IMR-90 (cell line): ENCODE results near the gene IER5. TPM values are rescaled to one million over a fixed set of nuclear protein-coding genes. Genes with fewer than 3 reads are reported as not detected.

Experiments
- ATAC-seq: fragments of 200-7000 bp; cut with Tn5 transposase; 2 replicates; pipeline ENCODE4 v1.9.1; 2020; ENCODE audit warnings: low read depth, mild to moderate bottlenecking, moderate library complexity
- BruUV-seq: library from RNA; stranded (reverse); fragments of 400-500 nt; replicated peaks from 2 replicates; lab custom pipeline; 2021; lab: Mats Ljungman, UMichigan
- CTCF ChIA-PET: fragments of 300-600 bp; formaldehyde crosslinking; extraction: SDS; loops from one replicate; lab custom pipeline; 2021; ENCODE audit warnings: antibody characterized with exemption; lab: Yijun Ruan, JAX
- POLR2A ChIA-PET: fragments of 300-600 bp; sonication (Branson Sonifier 250); formaldehyde crosslinking; loops from one replicate; lab custom pipeline; 2022; ENCODE audit warnings: antibody characterized with exemption; ENCODE audit not compliant: unreplicated experiment; lab: Charles Lee
- DNase-seq: peaks from one replicate; pipeline ENCODE4 v3.0.0; 2013
- H2AFZ ChIP-seq: replicated peaks from 2 replicates; pipeline ENCODE3; 2013; ENCODE audit warnings: low read length, mild to moderate bottlenecking; ENCODE audit not compliant: poor library complexity
- H2AK5ac ChIP-seq: 2 replicates; pipeline ENCODE4 v1.6.1; 2013; ENCODE audit warnings: low read depth, low read length, inconsistent platforms
- H2AK9ac ChIP-seq: replicated peaks from 2 replicates; pipeline ENCODE3; 2013; ENCODE audit warnings: mild to moderate bottlenecking, low read depth, low read length, moderate library complexity; ENCODE audit not compliant: poor library complexity
- H2BK120ac ChIP-seq: 2 replicates; pipeline ENCODE4 v1.6.1; 2013; ENCODE audit warnings: low read depth, low read length, inconsistent platforms
- H2BK15ac ChIP-seq: 3 replicates; pipeline ENCODE4 v1.6.1; 2013; ENCODE audit warnings: low read depth, low read length, inconsistent platforms
- H2BK20ac ChIP-seq: 2 replicates; pipeline ENCODE4 v1.6.1; 2013; ENCODE audit warnings: low read depth, mild to moderate bottlenecking, inconsistent platforms, low read length, moderate library complexity
- H2BK5ac ChIP-seq: 2 replicates; pipeline ENCODE4 v1.6.1; 2013; ENCODE audit warnings: mild to moderate bottlenecking, low read depth, low read length, inconsistent platforms; ENCODE audit not compliant: poor library complexity, severe bottlenecking
- H3K14ac ChIP-seq: replicated peaks from 2 replicates; pipeline ENCODE4 v1.6.1; 2013; ENCODE audit warnings: low read depth, low read length, inconsistent platforms
- H3K18ac ChIP-seq: 2 replicates; pipeline ENCODE4 v1.6.1; 2013; ENCODE audit warnings: low read depth, low read length, control low read depth
- H3K23ac ChIP-seq: 2 replicates; pipeline ENCODE4 v1.6.1; 2013; ENCODE audit warnings: low read depth, low read length, inconsistent platforms
- H3K27ac ChIP-seq: 2 replicates; pipeline ENCODE4 v1.5.1; 2013; ENCODE audit warnings: mild to moderate bottlenecking, control low read depth, low read length; ENCODE audit not compliant: insufficient read depth
- H3K27me3 ChIP-seq: 2 replicates; pipeline ENCODE4 v1.6.1; 2013; ENCODE audit warnings: low read length; ENCODE audit not compliant: control insufficient read depth, insufficient read depth
- H3K36me3 ChIP-seq: 2 replicates; pipeline ENCODE4 v1.6.1; 2013; ENCODE audit warnings: low read length, mixed read lengths; ENCODE audit not compliant: control insufficient read depth, insufficient read depth
- H3K4ac ChIP-seq: 2 replicates; pipeline ENCODE4 v1.6.1; 2013; ENCODE audit warnings: low read depth, low read length, inconsistent platforms
- H3K4me1 ChIP-seq: 2 replicates; pipeline ENCODE4 v1.6.1; 2013; ENCODE audit warnings: low read length, mixed read lengths; ENCODE audit not compliant: control insufficient read depth, insufficient read depth
- H3K4me2 ChIP-seq: 2 replicates; pipeline ENCODE4 v1.6.1; 2013; ENCODE audit warnings: low read depth, mild to moderate bottlenecking, control low read depth, low read length, moderate library complexity
- H3K4me3 ChIP-seq: 2 replicates; pipeline ENCODE4 v1.5.1; 2013; ENCODE audit warnings: low read depth, mild to moderate bottlenecking, control low read depth, low read length, moderate library complexity; ENCODE audit not compliant: insufficient read depth
- H3K56ac ChIP-seq: 2 replicates; pipeline ENCODE4 v1.6.1; 2013; ENCODE audit warnings: low read length, inconsistent platforms; ENCODE audit not compliant: insufficient read depth; ENCODE audit errors: extremely low read depth
- H3K79me1 ChIP-seq, 2 experiments: 2 replicates each; pipeline ENCODE4 v1.6.1; 2013; ENCODE audit warnings: low read length in 2 of 2, inconsistent platforms in 1 of 2, low read depth in 1 of 2
- H3K9ac ChIP-seq: 2 replicates; pipeline ENCODE4 v1.6.1; 2013; ENCODE audit warnings: low read depth, low read length, control low read depth
- H3K9me1 ChIP-seq: 2 replicates; pipeline ENCODE4 v1.6.1; 2013; ENCODE audit warnings: low read length, inconsistent platforms; ENCODE audit not compliant: insufficient read depth
- H3K9me3 ChIP-seq: 2 replicates; pipeline ENCODE4 v1.6.1; 2013; ENCODE audit warnings: low read length; ENCODE audit not compliant: control insufficient read depth, insufficient read depth
- H4K20me1 ChIP-seq: 2 replicates; pipeline ENCODE4 v1.6.1; 2013; ENCODE audit warnings: low read length, inconsistent platforms; ENCODE audit not compliant: insufficient read depth
- H4K5ac ChIP-seq: 2 replicates; pipeline ENCODE4 v1.6.1; 2013; ENCODE audit warnings: mild to moderate bottlenecking, low read depth, low read length, control low read depth
- H4K8ac ChIP-seq, 2 experiments: 2 replicates each; pipeline ENCODE4 v1.6.1; 2013; ENCODE audit warnings: low read depth in 2 of 2, low read length in 2 of 2, control low read depth in 1 of 2, inconsistent platforms in 1 of 2
- H4K91ac ChIP-seq: 2 replicates; pipeline ENCODE4 v1.6.1; 2013; ENCODE audit warnings: low read depth, low read length, inconsistent platforms; ENCODE audit not compliant: insufficient read depth
- CEBPB ChIP-seq: IDR thresholded peaks from 2 replicates; pipeline ENCODE4 v1.6.1; 2012; ENCODE audit warnings: low read depth, low read length, improper control_type of control experiment
- CHD1 ChIP-seq: IDR thresholded peaks from 2 replicates; pipeline ENCODE4 v1.6.1; 2012; ENCODE audit warnings: low read depth, low read length, improper control_type of control experiment
- MAFK ChIP-seq: IDR thresholded peaks from 2 replicates; pipeline ENCODE4 v1.6.1; 2012; ENCODE audit warnings: low read depth, low read length, improper control_type of control experiment
- MAZ ChIP-seq: IDR thresholded peaks from 2 replicates; pipeline ENCODE4 v1.6.1; 2012; ENCODE audit warnings: low read depth, mild to moderate bottlenecking, low read length, improper control_type of control experiment, moderate library complexity, borderline replicate concordance
- MXI1 ChIP-seq: IDR thresholded peaks from 2 replicates; pipeline ENCODE4 v1.6.1; 2012; ENCODE audit warnings: low read depth, mild to moderate bottlenecking, low read length, moderate library complexity, borderline replicate concordance
- NFE2L2 ChIP-seq: fragments of 150-350 bp; IDR thresholded peaks from 2 replicates; pipeline ENCODE4 v1.6.1; 2016; ENCODE audit warnings: low read depth, mild to moderate bottlenecking, low read length
- POLR2A ChIP-seq: IDR thresholded peaks from 2 replicates; pipeline ENCODE4 v1.6.1; 2012; ENCODE audit warnings: mild to moderate bottlenecking, low read depth, low read length
- RAD21 ChIP-seq: IDR thresholded peaks from 2 replicates; pipeline ENCODE4 v1.6.1; 2012; ENCODE audit warnings: low read length, improper control_type of control experiment
- RFX5 ChIP-seq: IDR thresholded peaks from 2 replicates; pipeline ENCODE4 v1.8.0; 2012; ENCODE audit warnings: low read depth, mild to moderate bottlenecking, low read length, moderate library complexity
- SMC3 ChIP-seq: fragments of 150-350 bp; IDR thresholded peaks from 2 replicates; pipeline ENCODE4 v1.6.1; 2016; ENCODE audit warnings: low read depth, mild to moderate bottlenecking, antibody characterized with exemption, low read length, moderate library complexity
- WGBS, 2 experiments: methylation state at CpG; one replicate each; pipeline versions ENCODE4 v1.1.5 to v1.1.7; 2013; ENCODE audit warnings: missing lambda C conversion rate in 2 of 2; ENCODE audit not compliant: insufficient read length in 1 of 2; ENCODE audit errors: extremely low coverage in 2 of 2; 5-methylcytosine and 5-hydroxymethylcytosine counted together
- dilution Hi-C: fragments of 300-500 bp; cut with HindIII; formaldehyde crosslinking; loops from one replicate; pipeline ENCODE4 v1.14.3; 2018; ENCODE audit warnings: low sequenced_read_pairs; ENCODE audit not compliant: unreplicated experiment
- in situ Hi-C: fragments of 300-500 bp; cut with MboI; formaldehyde crosslinking; loops from 3 replicates; pipeline ENCODE4 v1.14.3; 2019; ENCODE audit warnings: low sequenced_read_pairs, inconsistent platforms, mixed read lengths
- intact Hi-C: fragments of 100-400 bp; cut with micrococcal nuclease; formaldehyde crosslinking; loops from 2 replicates; pipeline ENCODE4 v1.10.0; 2022
- polyA plus RNA-seq, 3 experiments: library from polyadenylated mRNA; depleted of rRNA; stranded (reverse); fragments of >200 nt; gene quantifications; 2 replicates each; pipeline ENCODE4 v1.2.3, GENCODE V29; 2012; ENCODE audit warnings: low replicate concordance in 1 of 3
- total RNA-seq: library from RNA; depleted of rRNA; stranded (reverse); fragments of >200 nt; gene quantifications from 2 replicates; pipeline ENCODE4 v1.2.3, GENCODE V29; 2012
- TF ChIP-seq, protein P1 (sequence below): fragments of 150-350 bp; IDR thresholded peaks from 2 replicates; pipeline ENCODE4 v1.6.1; 2017; ENCODE audit warnings: mild to moderate bottlenecking, antibody characterized with exemption, low read length, low read depth

The IER5 gene
- total and polyA plus RNA-seq, 2 of the 4 experiments (the other 2 are of a cell fraction): 15.8 to 27.1 TPM

DNA sequence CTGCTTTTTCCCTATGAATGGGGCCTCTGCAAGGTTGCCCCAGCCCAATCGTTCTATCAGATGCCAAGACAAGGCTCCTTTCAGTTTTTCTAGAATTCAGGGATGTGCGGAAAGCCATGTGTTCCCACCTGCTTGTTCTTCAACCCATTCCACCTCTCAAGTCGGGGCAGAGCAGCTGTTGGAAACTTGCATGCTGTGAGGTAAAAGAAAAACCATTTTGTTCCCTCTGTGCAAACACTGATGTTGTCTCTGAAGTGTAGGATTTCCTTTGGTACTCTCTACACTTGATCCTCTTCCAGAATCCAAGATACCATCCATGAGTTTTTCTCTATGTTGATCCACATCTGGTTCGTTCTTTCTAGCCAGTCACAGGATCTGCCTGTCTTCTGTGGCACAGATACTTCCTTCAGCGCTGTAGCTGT is 7.3 kb downstream of the IER5 start:
- peak overlapping the region; percentile 27; the same call in 1 of the 2 replicates for H4K5ac ChIP-seq
- H4K91ac ChIP-seq: peak overlapping the region; percentile 83
- H3K27me3 ChIP-seq: no peaks in the 10 kb centered on the region
- H3K9me3 ChIP-seq: no peaks in the 10 kb centered on the region
- in situ Hi-C loops: loop anchor here (5.0 kb wide), 1 partner anchor 42 kb away; no protein-coding TSS in a partner anchor
- peaks cover 19% of the 10 kb centered on the region for H3K9me1 ChIP-seq
- dilution Hi-C loops: no loop called here
- H3K9ac ChIP-seq: peak overlapping the region; percentile 43
- peak overlapping the region; percentile 52 for H2BK20ac ChIP-seq
- no peaks in the 10 kb centered on the region; the same call in 1 of the 2 replicates for H3K36me3 ChIP-seq
- WGBS, 2 experiments: 33% methylated on average over 1 of the region's 5 CpGs; no CpG with 5 or more reads in 1 of the 2 experiments
- H2BK15ac ChIP-seq: peak overlapping the region; percentile 72; the same call in 2 of the 3 replicates
- peak overlapping the region; percentile 82 for H3K27ac ChIP-seq
- H2AK9ac ChIP-seq: peak overlapping the region; percentile 69
- H3K23ac ChIP-seq: peak overlapping the region; percentile 84
- no peak overlapping the region for H3K4me3 ChIP-seq
- TF ChIP-seq RFX5: no peak
- TF ChIP-seq MAFK: no peak
- no peak for TF ChIP-seq POLR2A
- no peak for TF ChIP-seq MAZ
- no peak for TF ChIP-seq NFE2L2
- TF ChIP-seq CEBPB: no peak
- TF ChIP-seq, protein P1, sequence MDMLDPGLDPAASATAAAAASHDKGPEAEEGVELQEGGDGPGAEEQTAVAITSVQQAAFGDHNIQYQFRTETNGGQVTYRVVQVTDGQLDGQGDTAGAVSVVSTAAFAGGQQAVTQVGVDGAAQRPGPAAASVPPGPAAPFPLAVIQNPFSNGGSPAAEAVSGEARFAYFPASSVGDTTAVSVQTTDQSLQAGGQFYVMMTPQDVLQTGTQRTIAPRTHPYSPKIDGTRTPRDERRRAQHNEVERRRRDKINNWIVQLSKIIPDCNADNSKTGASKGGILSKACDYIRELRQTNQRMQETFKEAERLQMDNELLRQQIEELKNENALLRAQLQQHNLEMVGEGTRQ: no peak
- no peak for TF ChIP-seq SMC3
- no peak for TF ChIP-seq RAD21
- TF ChIP-seq MXI1: no peak
- no peak for TF ChIP-seq CHD1
- H4K20me1 ChIP-seq: peaks cover 41% of the 10 kb centered on the region
- H3K4me1 ChIP-seq: peaks cover 33% of the 10 kb centered on the region
- POLR2A ChIA-PET: interaction anchor here (0.5 kb wide), 1 partner anchor 407 kb away, joined by 3 read pairs; no protein-coding TSS in a partner anchor
- DNase-seq (no peak), ATAC-seq (peak; percentile 3)
- H3K79me1 ChIP-seq: peaks cover 8 to 50% of the 10 kb centered on the region in 2 experiments; a peak in 3 of 4 replicates
- peak overlapping the region; percentile 77 for H3K14ac ChIP-seq
- no peak overlapping the region for H2AFZ ChIP-seq
- peak overlapping the region; percentile 81 for H3K4ac ChIP-seq
- peak overlapping the region; percentile 59; the same call in 1 of the 2 replicates for H3K56ac ChIP-seq
- CTCF ChIA-PET: interaction anchor here (0.6 to 1.7 kb wide), 4 partner anchors 39 to 90 kb away, joined by 3 to 8 read pairs (median 4); no protein-coding TSS in a partner anchor
- peak overlapping the region; percentile 8 to 75 for H4K8ac ChIP-seq
- peak overlapping the region; percentile 66 for H2AK5ac ChIP-seq
- no TSS peak for BruUV-seq
- H2BK120ac ChIP-seq: peak overlapping the region; percentile 85
- H2BK5ac ChIP-seq: peak overlapping the region; percentile 85
- peak overlapping the region; percentile 63 for H3K4me2 ChIP-seq
- intact Hi-C loops: no loop called here
- peak overlapping the region; percentile 64 for H3K18ac ChIP-seq
